ENCODE data around the gene PARP4. TPM values are rescaled to one million over a fixed set of nuclear protein-coding genes. Genes with fewer than 3 reads are reported as not detected.

Gene PARP4
- total RNA-seq, 1 experiment from 2014 or later = 76.0 TPM

GRCh38 chr13:24459726-24460125 lies 52.9 kb downstream of the PARP4 start:
- Histone ChIP-seq H3K79me2 (ENCODE audit: insufficient read depth, low read length) (no peaks in the 10 kb centered on the region), H3K36me3 (ENCODE audit: control insufficient read depth in 1 of 2, insufficient read depth in 2 of 2, low read length in 2 of 2) (peaks cover 25 to 29% of the 10 kb centered on the region in 2 experiments; a peak in 3 of 4 replicates)

GRCh38 chr13:24459234-24459633 lies 53.3 kb downstream of the PARP4 start:
- intact Hi-C loops (cut with micrococcal nuclease) = no loop called here
- no peaks in the 10 kb centered on the region for H4K20me1 ChIP-seq (ENCODE audit: insufficient read depth)

More at GRCh38 chr13:24459726-24460125, 52.9 kb downstream of the PARP4 start:
- H3K4me2 ChIP-seq (ENCODE audit: low read length) = no peak overlapping the region
- H3K4me1 ChIP-seq (ENCODE audit: control insufficient read depth in 1 of 2, insufficient read depth in 2 of 2, low read length in 2 of 2) = no peaks in the 10 kb centered on the region
- H3K9ac ChIP-seq (ENCODE audit: low read length) = no peak overlapping the region
- no peaks in the 10 kb centered on the region for H3K9me3 ChIP-seq (ENCODE audit: control insufficient read depth in 1 of 2, insufficient read depth in 1 of 2, low read depth in 1 of 2, low read length in 2 of 2)
- no peaks in the 10 kb centered on the region for H4K20me1 ChIP-seq (ENCODE audit: insufficient read depth)
- ChIA-PET RAD21 (ENCODE audit: low non-redundant PET in 1 of 2, low total read pairs in 2 of 2, uncharacterized antibody in 2 of 2, unreplicated experiment in 2 of 2) (no interaction called here), POLR2A (no interaction called here), CTCF (no interaction called here)
- no peak for ATAC-seq
- no peaks in the 10 kb centered on the region for H3K27me3 ChIP-seq (ENCODE audit: insufficient read depth, low read length)
- no peaks in the 10 kb centered on the region for H3K9me2 ChIP-seq (ENCODE audit: insufficient read depth)
- H3K4me3 ChIP-seq (replicated peaks in 1 of 2; ENCODE audit: low read depth in 1 of 2, low read length in 2 of 2) = no peak overlapping the region
- no peak overlapping the region for H2AFZ ChIP-seq (ENCODE audit: low read depth, low read length, poor library complexity, severe bottlenecking)
- intact Hi-C loops (cut with micrococcal nuclease) = loop anchor here (5.0 kb wide), 1 partner anchor 32 kb away; no protein-coding TSS in a partner anchor
- H3K27ac ChIP-seq (ENCODE audit: low read depth, low read length) = no peak overlapping the region
- no peak for DNase-seq (ENCODE audit: low read depth, low spot score)
- TF ChIP-seq SP1 (IDR thresholded peaks at IDR 0.05; ENCODE audit: low read depth) (no peak), ZNF274 (IDR thresholded peaks at IDR 0.05; ENCODE audit: low read depth, low read length) (no peak)
- BruUV-seq (replicated peaks) = no TSS peak

More at GRCh38 chr13:24459234-24459633, 53.3 kb downstream of the PARP4 start:
- ChIA-PET RAD21 (ENCODE audit: low non-redundant PET in 1 of 2, low total read pairs in 2 of 2, uncharacterized antibody in 2 of 2, unreplicated experiment in 2 of 2) (no interaction called here), POLR2A (no interaction called here), CTCF (no interaction called here)
- Histone ChIP-seq H3K9me3 (ENCODE audit: control insufficient read depth in 1 of 2, insufficient read depth in 1 of 2, low read depth in 1 of 2, low read length in 2 of 2) (no peaks in the 10 kb centered on the region), H3K4me3 (replicated peaks in 1 of 2; ENCODE audit: low read depth in 1 of 2, low read length in 2 of 2) (no peak overlapping the region), H3K4me1 (ENCODE audit: control insufficient read depth in 1 of 2, insufficient read depth in 2 of 2, low read length in 2 of 2) (no peaks in the 10 kb centered on the region), H2AFZ (ENCODE audit: low read depth, low read length, poor library complexity, severe bottlenecking) (no peak overlapping the region), H3K27me3 (ENCODE audit: insufficient read depth, low read length) (no peaks in the 10 kb centered on the region), H3K9me2 (ENCODE audit: insufficient read depth) (no peaks in the 10 kb centered on the region), H3K36me3 (ENCODE audit: control insufficient read depth in 1 of 2, insufficient read depth in 2 of 2, low read length in 2 of 2) (peaks cover 30 to 34% of the 10 kb centered on the region in 2 experiments; a peak in 3 of 4 replicates), H3K4me2 (ENCODE audit: low read length) (no peak overlapping the region), H3K9ac (ENCODE audit: low read length) (no peak overlapping the region), H3K79me2 (ENCODE audit: insufficient read depth, low read length) (no peaks in the 10 kb centered on the region), H3K27ac (ENCODE audit: low read depth, low read length) (no peak overlapping the region)
- ATAC-seq = no peak
- DNase-seq (ENCODE audit: low read depth, low spot score) = no peak
- no peak for TF ChIP-seq ZNF274 (IDR thresholded peaks at IDR 0.05; ENCODE audit: low read depth, low read length)
- no peak for TF ChIP-seq TCF7L2 (IDR thresholded peaks at IDR 0.05; ENCODE audit: borderline replicate concordance, extremely low read depth, insufficient read depth, insufficient read length)
- TF ChIP-seq SP1 (IDR thresholded peaks at IDR 0.05; ENCODE audit: low read depth) = no peak
- TF ChIP-seq SRF (IDR thresholded peaks at IDR 0.05; ENCODE audit: low read depth) = no peak
- BruUV-seq (replicated peaks) = no TSS peak

Measured in HCT116 (cell line).